GM12878 (cell line): ENCODE measurements around the gene EIF2B5. TPM values are rescaled to one million over a fixed set of nuclear protein-coding genes. Genes with fewer than 3 reads are reported as not detected.

ENCODE experiments used
- BCL11A ChIP-seq: IDR thresholded peaks from 2 replicates; pipeline ENCODE4 v1.6.1; 2011; ENCODE audit warnings: low read depth, low read length
- CHD4 ChIP-seq: fragments of 200-600 bp; sonication (generic); IDR thresholded peaks from 2 replicates; pipeline ENCODE4 v1.6.1; 2016; ENCODE audit warnings: mild to moderate bottlenecking
- CTCF ChIP-seq, 3 experiments: IDR thresholded peaks in 2 of 3; conservative IDR thresholded peaks in 1 of 3; 2 replicates each; pipeline ENCODE4 v1.5.1; 2011; ENCODE audit warnings: low read depth in 3 of 3, low read length in 3 of 3, mild to moderate bottlenecking in 3 of 3, control low read depth in 2 of 3, moderate library complexity in 2 of 3, inconsistent platforms in 1 of 3, mixed read lengths in 1 of 3; ENCODE audit not compliant: control insufficient read depth in 2 of 3, insufficient read depth in 1 of 3; ENCODE audit errors: extremely low read depth in 1 of 3
- EED ChIP-seq: sonication (generic); IDR thresholded peaks from 2 replicates; pipeline ENCODE4 v1.6.1; 2016; ENCODE audit warnings: antibody characterized with exemption, low read depth
- IKZF1 ChIP-seq: fragments of 450-650 bp; conservative IDR thresholded peaks from 2 replicates; pipeline ENCODE4 v1.6.1; 2017; ENCODE audit warnings: antibody characterized with exemption, mild to moderate bottlenecking
- MEF2B ChIP-seq: fragments of 450-650 bp; IDR thresholded peaks from 2 replicates; pipeline ENCODE4 v1.6.1; 2018; ENCODE audit warnings: mild to moderate bottlenecking, moderate library complexity; ENCODE audit not compliant: partially characterized antibody, poor library complexity, severe bottlenecking
- MTA2 ChIP-seq: fragments of 450-650 bp; IDR thresholded peaks from 2 replicates; pipeline ENCODE4 v1.6.1; 2016; ENCODE audit warnings: low read depth, mild to moderate bottlenecking, moderate library complexity
- MYB ChIP-seq: fragments of 150-350 bp; IDR thresholded peaks from 2 replicates; pipeline ENCODE4 v1.6.1; 2014; ENCODE audit warnings: mild to moderate bottlenecking, low read depth, low read length, borderline replicate concordance
- POU2F2 ChIP-seq: IDR thresholded peaks from 3 replicates; pipeline ENCODE4 v1.6.1; 2011; ENCODE audit warnings: low read depth, mild to moderate bottlenecking, low read length, borderline replicate concordance
- RELA ChIP-seq: fragments of 450-650 bp; IDR thresholded peaks from 2 replicates; pipeline ENCODE4 v1.8.0; 2014; ENCODE audit warnings: borderline replicate concordance; ENCODE audit not compliant: partially characterized antibody
- RELB ChIP-seq: fragments of 450-650 bp; IDR thresholded peaks from 2 replicates; pipeline ENCODE4 v1.6.1; 2017; ENCODE audit warnings: low read depth, mild to moderate bottlenecking, moderate library complexity
- SUZ12 ChIP-seq: fragments of 200-600 bp; sonication (generic); IDR thresholded peaks from one replicate; pipeline ENCODE4 v1.6.1; 2018; ENCODE audit warnings: antibody characterized with exemption, mild to moderate bottlenecking; ENCODE audit not compliant: unreplicated experiment
- TCF12 ChIP-seq: IDR thresholded peaks from 2 replicates; pipeline ENCODE4 v1.6.1; 2011; ENCODE audit warnings: low read depth, mild to moderate bottlenecking, low read length
- USF1 ChIP-seq: IDR thresholded peaks from 2 replicates; pipeline ENCODE4 v1.6.1; 2011; ENCODE audit warnings: borderline replicate concordance, low read depth, mild to moderate bottlenecking, moderate library complexity, mixed read lengths, low read length; ENCODE audit not compliant: insufficient read depth; ENCODE audit errors: extremely low read length
- ZBTB4 ChIP-seq: fragments of 450-650 bp; formaldehyde crosslinking; IDR thresholded peaks from 2 replicates; pipeline ENCODE4 v1.4.0; 2022; ENCODE audit warnings: mild to moderate bottlenecking, moderate library complexity
- ZNF687 ChIP-seq: fragments of 450-650 bp; IDR thresholded peaks from 2 replicates; pipeline ENCODE4 v1.6.1; 2017; ENCODE audit warnings: mild to moderate bottlenecking, moderate library complexity
- polyA plus RNA-seq, 11 experiments: library from polyadenylated mRNA; depleted of rRNA in 4 of 11; unstranded in 6 of 11; stranded (reverse) in 5 of 11; fragments of >200 nt; fragmentation: Nextera tagmentation in 4 of 11; fragmentation: Illumina TruSeq in 1 of 11; extraction: Ambion mirVana in 4 of 11; extraction: Trizol in 1 of 11; gene quantifications; 1 replicate in 1 of 11; 2 replicates in 10 of 11; pipeline versions ENCODE4 v1.2.1 to v1.2.3, GENCODE V29; 2011 to 2016; ENCODE audit warnings: inconsistent platforms in 2 of 11, missing spikeins in 2 of 11, low read depth in 1 of 11
- total RNA-seq, 4 experiments: library from RNA; depleted of rRNA in 3 of 4; stranded (reverse); fragments of >200 nt in 3 of 4; fragmentation: Illumina TruSeq in 1 of 4; extraction: Trizol in 1 of 4; gene quantifications; 2 replicates each; pipeline versions ENCODE4 v1.2.1 to v1.2.3, GENCODE V29; 2013 to 2021

The EIF2B5 gene
- total and polyA plus RNA-seq, 10 of the 15 experiments (the other 5 are each of a cell fraction or from before 2014, with no cell fraction given): 13.7 to 82.7 (median 52.2) TPM

- TF ChIP-seq ZBTB4 (CRISPR knock-in tag) (no peak), MEF2B (peak; percentile 11), USF1 (peak; percentile 36), SUZ12 (no peak), MYB (no peak), IKZF1 (peak; percentile 79), RELA (no peak), POU2F2 (no peak), ZNF687 (0 out of 2 replicates have a peak, but pooled peaks have one; percentile 29), TCF12 (no peak), RELB (peak; percentile 27; the same call in 1 of the 2 replicates), BCL11A (no peak), EED (peak; percentile 26; the same call in 1 of the 2 replicates), CTCF (IDR thresholded peaks at IDR 0.05 in 2 of 3, conservative IDR thresholded peaks at IDR 0.05 in 1 of 3; ENCODE audit: control insufficient read depth in 2 of 3, extremely low read depth in 1 of 3, insufficient read depth in 1 of 3, low read depth in 3 of 3, low read length in 3 of 3) (no peak), CHD4 (no peak), MTA2 (no peak)
These were observed 1.1 kb upstream of the EIF2B5 start (continued) for GRCh38 chr3:184133840-184134745.
